K562 (cell line): ENCODE measurements around the gene ATXN1. TPM values are rescaled to one million over a fixed set of nuclear protein-coding genes. Genes with fewer than 3 reads are reported as not detected.

Source experiments
- ARID3B ChIP-seq: fragments of 250-450 bp; sonication (Bioruptor Pico); IDR thresholded peaks from 2 replicates; pipeline ENCODE4 v1.4.0; 2020; ENCODE audit warnings: borderline replicate concordance
- ASH1L ChIP-seq: fragments of 450-650 bp; IDR thresholded peaks from 2 replicates; pipeline ENCODE4 v1.6.1; 2018; ENCODE audit warnings: borderline replicate concordance, mild to moderate bottlenecking, low read depth; ENCODE audit not compliant: partially characterized antibody
- CBX3 ChIP-seq, 2 experiments: IDR thresholded peaks; 1 replicate in 1 of 2; 2 replicates in 1 of 2; pipeline ENCODE4 v1.6.1; 2012; ENCODE audit warnings: inconsistent platforms in 2 of 2, low read length in 2 of 2, borderline replicate concordance in 1 of 2, control low read depth in 1 of 2
- CSDE1 ChIP-seq, 2 experiments: fragments of 450-650 bp; IDR thresholded peaks; 2 replicates each; pipeline ENCODE4 v1.6.1; 2016; ENCODE audit warnings: mild to moderate bottlenecking in 1 of 2
- EP300 ChIP-seq: IDR thresholded peaks from 2 replicates; pipeline ENCODE4 v1.6.1; 2012; ENCODE audit warnings: low read length, improper control_type of control experiment
- HEY1 ChIP-seq: fragments of 250-450 bp; sonication (Bioruptor Pico); IDR thresholded peaks from 2 replicates; pipeline ENCODE4 v1.5.0; 2020; ENCODE audit warnings: mild to moderate bottlenecking, moderate library complexity, borderline replicate concordance
- KHSRP ChIP-seq: fragments of 450-650 bp; IDR thresholded peaks from 2 replicates; pipeline ENCODE4 v1.6.1; 2017
- KLF10 ChIP-seq: fragments of 250-450 bp; sonication (Bioruptor Pico); IDR thresholded peaks from 2 replicates; pipeline ENCODE4 v1.6.1; 2021; ENCODE audit warnings: matching md5 sums
- MBD1 ChIP-seq: fragments of 250-450 bp; sonication (Bioruptor Pico); IDR thresholded peaks from 2 replicates; pipeline ENCODE4 v1.8.0; 2022; ENCODE audit warnings: inconsistent platforms
- MEF2A ChIP-seq: IDR thresholded peaks from 2 replicates; pipeline ENCODE4 v1.6.1; 2011; ENCODE audit warnings: low read depth, mild to moderate bottlenecking, low read length, moderate library complexity; ENCODE audit not compliant: control insufficient read depth
- NR1H2 ChIP-seq: sonication (generic); formaldehyde crosslinking; IDR thresholded peaks from 2 replicates; pipeline ENCODE4 v1.4.0; 2020; ENCODE audit warnings: mild to moderate bottlenecking, missing genetic modification reagents
- TBP ChIP-seq: optimal IDR thresholded peaks from 2 replicates; pipeline ENCODE3; 2011; ENCODE audit warnings: low read depth, low read length, improper control_type of control experiment
- TFE3 ChIP-seq: fragments of 450-650 bp; formaldehyde crosslinking; IDR thresholded peaks from 2 replicates; pipeline ENCODE4 v1.4.0; 2020; ENCODE audit warnings: mild to moderate bottlenecking, mixed read lengths
- ZBTB43 ChIP-seq: sonication (generic); formaldehyde crosslinking; IDR thresholded peaks from 2 replicates; pipeline ENCODE4 v1.8.0; 2023; ENCODE audit warnings: mild to moderate bottlenecking, missing genetic modification reagents
- ZFP30 ChIP-seq: fragments of 250-450 bp; sonication (Bioruptor Pico); IDR thresholded peaks from 2 replicates; pipeline ENCODE4 v1.8.0; 2022; ENCODE audit warnings: moderate library complexity, mild to moderate bottlenecking, inconsistent platforms, borderline replicate concordance
- ZNF165 ChIP-seq: fragments of 250-450 bp; sonication (Bioruptor Pico); IDR thresholded peaks from 2 replicates; pipeline ENCODE4 v1.4.0; 2020; ENCODE audit warnings: borderline replicate concordance
- ZNF384 ChIP-seq: IDR thresholded peaks from 2 replicates; pipeline ENCODE4 v1.6.1; 2012; ENCODE audit warnings: low read depth, low read length, improper control_type of control experiment
- ZNF398 ChIP-seq: fragments of 250-450 bp; sonication (Bioruptor Pico); IDR thresholded peaks from 2 replicates; pipeline ENCODE4 v1.8.0; 2021; ENCODE audit warnings: moderate library complexity, mild to moderate bottlenecking, inconsistent platforms
- ZNF507 ChIP-seq: conservative IDR thresholded peaks from 2 replicates; pipeline ENCODE4 v1.6.1; 2017; ENCODE audit warnings: missing genetic modification characterization, missing compliant biosample characterization
- ZNF695 ChIP-seq: fragments of 450-650 bp; formaldehyde crosslinking; IDR thresholded peaks from 2 replicates; pipeline ENCODE4 v1.4.0; 2020; ENCODE audit warnings: mild to moderate bottlenecking, moderate library complexity
- ZSCAN32 ChIP-seq: fragments of 450-650 bp; formaldehyde crosslinking; IDR thresholded peaks from 2 replicates; pipeline ENCODE4 v1.4.0; 2020; ENCODE audit warnings: mild to moderate bottlenecking, moderate library complexity
- polyA plus RNA-seq, 8 experiments: library from polyadenylated mRNA; depleted of rRNA in 4 of 8; stranded (reverse) in 5 of 8; unstranded in 3 of 8; fragments of >200 nt; fragmentation: Nextera tagmentation in 2 of 8; fragmentation: Illumina TruSeq in 1 of 8; extraction: Ambion mirVana in 2 of 8; extraction: Trizol in 1 of 8; gene quantifications; 2 replicates each; pipeline versions ENCODE4 v1.2.1 to v1.2.3, GENCODE V29; 2011 to 2014; ENCODE audit warnings: inconsistent platforms in 1 of 8, missing spikeins in 1 of 8
- total RNA-seq, 7 experiments: library from RNA; depleted of rRNA in 6 of 7; stranded (reverse); fragments of >200 nt in 6 of 7; fragmentation: Illumina TruSeq in 2 of 7; extraction: Trizol in 2 of 7; gene quantifications; 2 replicates each; pipeline versions ENCODE4 v1.2.1 to v1.2.3, GENCODE V29; 2011 to 2021; ENCODE audit warnings: low replicate concordance in 1 of 7

ATXN1 gene
- total and polyA plus RNA-seq, 9 of the 15 experiments (the other 6 are each of a cell fraction or from before 2014, with no cell fraction given): under 0.01 to 1.2 (median 0.58) TPM

- TF ChIP-seq TFE3 (no peak), ASH1L (no peak), KHSRP (no peak), MEF2A (peak; percentile 96), ZNF165 (CRISPR knock-in tag) (no peak), KLF10 (CRISPR knock-in tag) (no peak), ARID3B (CRISPR knock-in tag) (no peak), ZNF398 (CRISPR knock-in tag) (no peak), ZNF695 (CRISPR knock-in tag) (no peak), ZNF384 (no peak), ZBTB43 (CRISPR knock-in tag) (peak; percentile 96), NR1H2 (no peak), HEY1 (CRISPR knock-in tag) (no peak), EP300 (peak; percentile 44; the same call in 1 of the 2 replicates), ZNF507 (no peak), ZSCAN32 (CRISPR knock-in tag) (no peak), TBP (peak; percentile 64), CBX3 (IDR thresholded peaks at IDR 0.05; ENCODE audit: borderline replicate concordance in 1 of 2, low read length in 2 of 2) (peak in 1 of 2 experiments; percentile 87; a peak in 2 of 3 replicates), ZFP30 (no peak), MBD1 (CRISPR knock-in tag) (no peak), CSDE1 (IDR thresholded peaks at IDR 0.05) (no peak)
Measured at GRCh38 chr6:16322666-16323312, 438.5 kb downstream of the ATXN1 start (continued).
